ENCODE measurements around the gene DPYD.
A peak's percentile ranks its signal among the peaks of the same experiment; 100 is the strongest.

DPYD gene

GRCh38 chr1:97824200-97824599 is 96.6 kb downstream of the DPYD start:
- TF ChIP-seq CTCF (conservative IDR thresholded peaks at IDR 0.05) (no peak), ZFX (IDR thresholded peaks at IDR 0.05) (no peak)
- no peak overlapping the region for H3K27ac ChIP-seq

- TF ChIP-seq ZFX (IDR thresholded peaks at IDR 0.05) (no peak), CTCF (conservative IDR thresholded peaks at IDR 0.05) (peak; percentile 85)
- H3K27ac ChIP-seq, result peak overlapping the region; percentile 25; the same call in 1 of the 2 replicates
Observed at GRCh38 chr1:97820470-97821188, 100.2 kb downstream of the DPYD start.

GRCh38 chr1:97816927-97817326 is 103.9 kb downstream of the DPYD start:
- TF ChIP-seq ZFX (IDR thresholded peaks at IDR 0.05), result no peak
- no peak for TF ChIP-seq CTCF (conservative IDR thresholded peaks at IDR 0.05)
- H3K27ac ChIP-seq, result no peak overlapping the region

GRCh38 chr1:97814804-97815203 is 106.0 kb downstream of the DPYD start:
- no peak overlapping the region for H3K27ac ChIP-seq
- TF ChIP-seq ZFX (IDR thresholded peaks at IDR 0.05) (no peak), CTCF (conservative IDR thresholded peaks at IDR 0.05) (no peak)

- TF ChIP-seq ZFX (IDR thresholded peaks at IDR 0.05) (no peak), CTCF (conservative IDR thresholded peaks at IDR 0.05) (no peak)
- H3K27ac ChIP-seq, result no peak overlapping the region
Observed at GRCh38 chr1:97814121-97814520, 106.7 kb downstream of the DPYD start.

- H3K27ac ChIP-seq, result no peak overlapping the region
- TF ChIP-seq ZFX (IDR thresholded peaks at IDR 0.05), result no peak
Observed at GRCh38 chr1:97812076-97812475, 108.8 kb downstream of the DPYD start.

GRCh38 chr1:97806996-97807520 is 113.8 kb downstream of the DPYD start:
- no peak overlapping the region for H3K27ac ChIP-seq
- TF ChIP-seq CTCF (conservative IDR thresholded peaks at IDR 0.05) (no peak), ZFX (IDR thresholded peaks at IDR 0.05) (no peak)

- TF ChIP-seq ZFX (IDR thresholded peaks at IDR 0.05), result no peak
- no peak for TF ChIP-seq CTCF (conservative IDR thresholded peaks at IDR 0.05)
- H3K27ac ChIP-seq, result no peak overlapping the region
Observed at GRCh38 chr1:97806326-97806725, 114.5 kb downstream of the DPYD start.

Data from C4-2B (cell line).